HG02610 (cell line): Measurements from ENCODE around the gene SMIM45.

Experiments
- ATAC-seq: cut with Tn5 transposase; IDR thresholded peaks from one replicate; pipeline ENCODE4 v1.9.1; 2021; ENCODE audit warnings: mild to moderate bottlenecking, moderate library complexity; ENCODE audit not compliant: unreplicated experiment

SMIM45 gene

DNA sequence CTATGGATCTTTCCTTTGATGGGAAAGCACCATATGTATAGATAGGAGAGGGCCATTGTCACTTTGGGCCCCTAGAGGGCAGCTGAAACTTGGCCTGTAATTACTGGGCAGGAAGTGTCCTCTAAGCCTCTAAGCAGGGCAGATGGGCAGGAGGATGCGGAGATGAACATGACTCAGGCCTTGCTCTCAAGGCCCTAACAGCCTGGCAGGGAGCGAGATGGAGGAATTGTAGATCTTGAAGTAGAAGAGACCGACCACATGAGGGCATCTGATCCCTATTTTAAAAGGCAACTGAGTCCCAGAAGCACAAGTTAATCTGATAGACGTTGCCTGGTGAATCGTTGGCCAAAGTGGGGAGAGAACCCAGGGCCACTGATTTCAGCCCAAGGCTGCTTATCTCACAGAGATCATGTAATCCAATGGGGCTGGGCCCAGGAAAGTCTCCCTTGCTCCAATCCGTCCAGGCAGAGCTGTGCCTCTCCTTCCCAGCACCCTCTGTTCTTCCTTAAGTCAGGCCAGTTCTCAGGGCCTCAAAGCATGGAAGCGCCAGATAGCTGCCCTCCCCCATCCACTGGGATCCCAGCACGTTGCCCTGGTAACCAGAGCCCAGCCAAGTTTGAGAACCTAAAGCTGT lies 14.8 kb downstream of the SMIM45 start:
- ATAC-seq: no peak

DNA sequence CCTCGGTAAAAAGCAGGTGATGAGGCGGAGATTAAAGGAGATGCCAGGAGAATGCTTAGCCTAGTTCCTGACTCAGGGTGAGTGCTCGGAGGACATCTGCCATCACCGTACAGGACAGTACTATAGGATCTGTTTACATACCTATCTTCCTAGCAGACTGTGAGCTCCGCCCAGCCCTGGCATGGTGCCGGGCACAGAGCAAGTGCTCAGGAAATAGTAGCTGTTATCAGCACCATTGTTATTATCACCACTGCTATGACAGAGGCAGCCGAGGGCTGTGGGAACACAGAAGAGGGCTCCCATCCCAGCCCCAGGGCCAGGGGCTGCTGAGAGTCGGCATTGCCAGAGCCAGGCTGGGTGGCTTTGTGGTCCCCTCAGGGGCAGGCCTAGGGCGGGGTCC lies 16.7 kb downstream of the SMIM45 start:
- ATAC-seq: no peak

DNA sequence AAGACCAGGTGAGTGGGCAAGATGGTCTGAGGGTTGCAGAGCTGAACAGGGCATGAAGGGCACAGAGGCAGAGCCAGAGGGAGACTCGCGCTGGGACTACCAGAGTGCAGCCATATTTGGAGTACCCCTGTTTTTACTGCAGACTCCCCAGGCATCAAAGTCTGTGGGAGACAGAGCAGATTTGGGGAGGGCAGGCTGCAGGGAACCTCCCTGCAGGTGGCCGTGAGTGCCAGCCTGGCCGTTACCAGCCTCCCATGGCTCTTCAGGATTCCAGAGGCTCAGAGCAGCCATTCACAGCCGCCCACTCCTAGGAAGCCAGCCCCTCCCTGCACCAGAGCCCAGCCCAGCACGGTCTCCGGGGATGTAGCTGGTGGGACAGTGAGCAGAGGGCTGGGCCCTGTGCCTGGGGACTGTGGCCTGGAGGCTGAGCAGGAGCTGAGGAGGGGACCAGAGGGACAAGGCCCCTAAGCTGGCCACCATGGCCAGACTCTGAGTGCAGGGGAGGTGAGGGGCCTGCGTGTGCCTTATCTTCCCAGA lies 17.2 kb downstream of the SMIM45 start, which contains the start of gene SEPTIN3:
SEPTIN3 (plus strand) TSS at position 334 of the 537 bp plus-strand sequence. CDS start 2,050 bp downstream, outside the sequence.
- no peak for ATAC-seq

DNA sequence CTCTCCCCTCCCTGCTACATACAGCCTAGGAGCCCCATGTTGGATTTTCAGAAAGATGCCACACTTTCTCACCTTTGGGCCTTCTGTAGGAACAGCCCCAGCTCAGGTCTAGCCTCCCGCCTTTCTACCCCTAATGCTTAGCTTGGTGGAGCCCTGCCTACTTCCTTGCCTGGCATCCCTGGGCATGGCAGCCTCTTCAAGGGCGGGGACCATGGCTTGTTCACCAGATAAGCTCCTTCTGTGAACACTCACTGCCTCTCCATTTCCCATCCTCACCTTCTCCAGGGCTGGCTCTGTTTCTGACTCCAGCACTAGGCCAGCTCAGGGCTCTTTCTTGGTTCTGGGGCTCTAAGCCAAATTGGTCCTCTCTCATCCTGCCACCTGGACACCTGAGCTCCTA lies 18.7 kb downstream of the SMIM45 start:
- no peak for ATAC-seq

DNA sequence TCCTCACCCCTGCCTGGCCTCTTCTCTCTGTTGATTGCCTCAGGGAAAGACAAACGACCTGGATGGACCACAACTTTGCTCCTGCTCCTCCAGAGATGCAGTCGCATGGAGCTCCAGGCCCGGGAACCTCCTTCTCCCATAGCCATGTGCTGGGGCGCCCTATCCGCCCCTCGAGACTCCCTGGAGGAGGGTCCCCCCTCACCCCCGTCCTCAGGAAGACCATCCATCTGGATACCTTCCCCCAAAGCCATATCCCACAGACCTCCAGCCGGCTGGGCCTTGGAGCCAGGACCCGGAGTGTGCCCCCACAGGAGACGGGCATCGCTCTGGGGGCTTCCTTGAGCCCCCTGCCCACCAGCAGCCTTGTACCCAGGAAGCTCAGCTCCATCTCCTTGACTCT lies 19.5 kb downstream of the SMIM45 start:
- no peak for ATAC-seq

DNA sequence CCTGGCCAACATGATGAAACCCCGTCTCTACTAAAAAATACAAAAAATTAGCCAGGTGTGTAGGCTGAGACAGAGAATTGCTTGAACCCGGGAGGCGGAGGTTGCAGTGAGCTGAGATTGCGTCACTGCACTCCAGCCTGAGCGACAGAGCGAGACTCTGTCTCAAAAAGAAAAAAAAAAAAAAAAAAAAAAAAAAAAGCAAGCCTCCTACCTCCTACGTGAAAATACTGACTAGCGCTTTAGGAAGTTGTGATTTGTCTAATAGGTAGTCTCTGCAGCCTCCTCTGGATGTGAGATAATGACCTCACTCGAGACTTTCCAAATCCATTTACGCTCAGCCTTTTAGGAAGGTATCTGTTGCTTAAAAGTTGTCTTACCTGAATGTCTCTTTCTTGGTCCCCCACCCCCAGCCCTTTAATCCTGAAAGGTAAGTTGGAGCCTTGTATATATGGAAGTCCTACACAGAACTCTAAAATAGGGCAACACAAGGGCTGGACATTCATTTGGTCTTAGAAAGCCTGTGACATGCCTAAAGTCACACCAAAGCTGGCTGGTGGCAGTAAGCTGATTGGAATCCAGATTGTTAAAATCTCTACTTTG lies 22.8 kb downstream of the SMIM45 start:
- ATAC-seq: no peak

DNA sequence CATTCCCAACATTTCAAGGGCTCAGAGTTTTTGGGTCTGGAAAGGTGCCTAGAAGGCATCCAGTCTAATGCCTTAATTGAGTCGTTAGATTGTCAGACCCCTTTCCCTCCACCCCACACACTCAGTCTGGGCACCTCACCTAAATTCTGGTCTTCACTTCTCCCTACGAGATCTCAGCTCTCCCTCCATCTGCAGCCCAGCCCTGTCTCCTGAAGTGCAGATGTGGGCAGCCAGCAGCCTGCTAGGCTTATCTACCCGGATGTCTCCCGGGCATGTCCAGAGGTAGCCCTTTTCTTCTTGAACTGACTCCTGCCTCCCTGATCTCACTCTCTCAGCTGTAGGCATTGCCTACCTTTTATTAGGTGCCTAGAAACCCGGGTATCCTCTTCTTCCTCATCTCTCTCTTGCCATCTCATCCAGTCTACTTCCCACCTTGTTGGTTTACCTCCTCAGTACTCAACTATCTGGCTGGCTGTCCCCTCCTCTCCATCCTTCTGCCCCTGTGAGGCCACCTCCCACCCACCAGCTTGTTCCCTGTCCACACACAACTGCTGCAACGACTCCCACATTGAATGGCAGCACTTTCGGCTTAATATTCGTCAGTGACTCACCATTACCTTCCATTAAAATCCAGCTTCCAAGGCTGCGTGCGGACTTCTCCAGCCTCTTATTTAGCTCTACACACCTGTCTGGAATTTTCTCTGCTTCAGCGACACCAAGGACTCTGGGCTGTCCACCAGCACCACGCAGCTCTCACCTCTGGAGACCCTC lies 23.5 kb downstream of the SMIM45 start:
- no peak for ATAC-seq

DNA sequence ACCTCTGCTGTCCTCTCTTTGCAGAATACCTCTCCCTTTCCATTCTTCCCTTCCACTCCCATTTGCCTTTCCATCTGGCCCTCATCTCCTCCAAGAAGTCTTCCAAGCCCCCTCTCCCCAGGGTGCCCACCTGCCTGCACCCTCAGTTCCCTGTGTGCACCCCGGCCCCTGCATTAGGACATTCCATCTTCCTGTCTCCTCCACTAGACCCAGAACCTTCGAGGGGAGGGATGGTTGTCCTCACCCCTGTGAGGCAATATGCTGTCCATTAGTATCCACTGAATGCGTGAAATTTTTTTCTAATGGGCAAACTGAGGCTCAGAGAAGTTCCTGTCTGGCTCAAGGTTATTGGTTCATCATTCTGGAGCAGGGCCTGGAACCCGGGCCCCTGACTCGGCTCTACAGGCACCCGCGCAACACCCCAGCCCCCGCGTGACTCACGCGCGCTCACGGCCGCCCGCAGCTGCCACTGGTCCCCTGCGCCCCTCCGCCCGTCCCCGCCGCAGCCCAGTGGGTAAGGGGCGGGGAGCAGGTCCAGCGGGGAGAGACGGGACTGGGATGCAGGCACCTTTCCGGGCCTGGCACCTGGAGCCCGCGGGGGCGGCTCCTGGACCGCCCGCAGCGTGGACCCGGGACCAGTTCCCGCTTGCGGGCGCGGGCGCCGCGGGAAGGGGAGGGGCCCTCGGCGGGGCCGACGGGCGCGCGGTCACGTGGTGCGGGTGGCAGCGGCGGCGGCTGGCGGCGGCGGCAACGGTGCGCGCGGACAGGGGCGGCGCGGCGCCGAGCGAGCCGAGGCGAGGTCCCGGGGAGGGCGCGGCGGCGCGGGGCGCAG lies 24.3 kb downstream of the SMIM45 start:
- ATAC-seq: no peak

DNA sequence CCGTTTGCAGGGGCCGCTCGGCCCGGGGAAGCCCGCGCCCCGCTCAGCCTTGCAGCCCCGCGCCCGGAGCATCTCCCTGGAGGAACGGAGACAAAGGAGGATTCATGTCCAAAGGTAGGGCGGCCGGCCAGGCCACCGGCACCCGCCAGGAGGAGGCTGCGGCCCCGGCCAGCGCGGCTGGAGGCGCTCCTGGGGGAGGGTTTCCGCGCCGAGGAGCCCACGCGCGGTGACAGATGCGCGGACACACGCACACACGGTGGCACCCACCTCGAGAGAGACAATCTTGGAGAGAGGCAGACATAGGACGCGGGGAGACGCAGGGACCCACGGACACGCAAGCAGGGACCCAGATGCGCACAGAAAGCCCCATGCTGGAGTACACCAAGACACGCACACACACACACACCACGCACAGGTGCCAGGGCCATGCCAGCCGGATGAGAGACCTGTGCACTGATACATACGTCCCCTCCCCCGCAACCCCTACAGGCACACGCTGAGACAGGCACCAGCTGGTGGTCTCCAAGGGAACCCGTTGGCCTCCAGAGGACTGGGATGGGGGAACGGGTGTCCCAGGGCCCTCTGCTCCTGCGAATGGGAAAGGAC lies 25.1 kb downstream of the SMIM45 start:
- no peak for ATAC-seq

DNA sequence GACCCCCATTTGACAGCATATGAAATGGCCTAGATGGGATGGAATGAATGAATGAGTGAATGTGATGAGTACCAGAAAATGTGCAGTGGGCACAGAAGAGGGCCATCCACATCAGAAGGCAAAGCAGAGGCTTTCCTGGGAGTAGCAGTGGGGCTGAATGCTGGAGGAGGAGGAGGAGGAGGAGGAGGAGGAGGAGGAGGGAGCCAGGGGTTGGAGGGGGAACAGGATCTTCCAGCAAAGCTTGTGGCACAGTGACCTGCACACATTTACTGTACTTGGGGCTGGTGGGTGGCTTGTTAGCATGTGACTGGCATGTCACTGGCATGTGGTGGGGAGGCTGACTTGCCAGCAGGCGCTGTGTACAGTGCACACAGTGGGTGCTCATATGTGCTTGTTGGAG lies 26.8 kb downstream of the SMIM45 start:
- ATAC-seq: no peak

DNA sequence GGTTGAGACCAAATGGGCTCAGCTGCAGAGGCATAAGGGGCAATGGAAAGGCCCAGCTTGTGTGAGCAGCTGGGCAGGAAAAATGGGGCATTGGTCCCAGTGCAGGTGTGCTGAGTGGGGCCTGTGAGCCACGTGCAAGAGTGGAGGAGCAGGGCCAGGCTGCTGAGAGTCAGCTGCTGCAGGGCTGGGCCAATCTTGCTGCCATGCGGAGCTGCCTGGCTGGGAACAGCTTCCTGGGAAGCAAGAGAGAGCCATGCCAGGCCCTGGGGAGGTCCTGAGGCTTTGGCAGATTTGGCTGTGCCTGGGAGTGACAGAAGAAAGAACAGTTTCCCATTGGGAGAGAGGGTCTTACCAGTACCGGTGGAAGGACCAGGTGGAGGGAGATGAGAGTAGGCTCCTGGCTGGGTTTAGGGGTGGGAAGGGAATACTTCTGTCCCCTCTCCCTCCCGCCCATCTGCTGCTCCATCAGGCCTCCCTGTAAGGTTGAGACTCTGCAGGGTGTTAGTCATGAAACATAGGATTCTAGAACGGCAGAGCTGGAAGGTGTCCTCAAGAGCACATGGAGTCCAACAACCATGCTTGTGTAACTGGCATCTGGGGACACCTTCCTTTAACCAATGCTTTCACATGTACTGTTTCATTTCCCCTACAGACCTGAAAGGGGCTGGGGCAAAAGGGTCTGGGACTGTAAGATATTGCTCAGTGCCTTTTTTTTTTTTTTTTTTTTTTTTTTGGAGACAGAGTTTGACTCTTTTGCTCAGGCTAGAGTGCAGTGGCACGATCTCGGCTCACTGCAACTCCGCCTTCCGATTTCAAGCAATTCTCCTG lies 27.7 kb downstream of the SMIM45 start:
- no peak for ATAC-seq

DNA sequence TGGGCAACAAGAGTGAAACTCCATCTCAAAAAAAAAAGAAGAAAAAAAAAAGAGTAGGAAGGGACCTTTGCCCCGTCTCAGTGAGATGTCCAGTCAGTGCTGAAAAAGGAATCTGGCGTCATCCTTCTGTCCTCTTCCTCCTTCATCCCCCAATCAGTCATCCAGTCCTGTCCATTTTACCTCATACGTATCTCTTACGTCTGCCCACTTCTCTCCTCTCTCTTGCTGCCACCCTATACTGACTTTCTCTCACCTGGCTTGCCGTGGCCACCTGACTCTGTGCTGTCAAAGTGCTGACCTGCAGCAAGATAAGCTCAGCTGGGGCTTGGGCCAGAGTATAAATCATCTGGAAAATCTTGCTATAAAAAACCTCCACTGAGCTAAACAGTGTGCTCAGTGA lies 30.9 kb downstream of the SMIM45 start:
- no peak for ATAC-seq

DNA sequence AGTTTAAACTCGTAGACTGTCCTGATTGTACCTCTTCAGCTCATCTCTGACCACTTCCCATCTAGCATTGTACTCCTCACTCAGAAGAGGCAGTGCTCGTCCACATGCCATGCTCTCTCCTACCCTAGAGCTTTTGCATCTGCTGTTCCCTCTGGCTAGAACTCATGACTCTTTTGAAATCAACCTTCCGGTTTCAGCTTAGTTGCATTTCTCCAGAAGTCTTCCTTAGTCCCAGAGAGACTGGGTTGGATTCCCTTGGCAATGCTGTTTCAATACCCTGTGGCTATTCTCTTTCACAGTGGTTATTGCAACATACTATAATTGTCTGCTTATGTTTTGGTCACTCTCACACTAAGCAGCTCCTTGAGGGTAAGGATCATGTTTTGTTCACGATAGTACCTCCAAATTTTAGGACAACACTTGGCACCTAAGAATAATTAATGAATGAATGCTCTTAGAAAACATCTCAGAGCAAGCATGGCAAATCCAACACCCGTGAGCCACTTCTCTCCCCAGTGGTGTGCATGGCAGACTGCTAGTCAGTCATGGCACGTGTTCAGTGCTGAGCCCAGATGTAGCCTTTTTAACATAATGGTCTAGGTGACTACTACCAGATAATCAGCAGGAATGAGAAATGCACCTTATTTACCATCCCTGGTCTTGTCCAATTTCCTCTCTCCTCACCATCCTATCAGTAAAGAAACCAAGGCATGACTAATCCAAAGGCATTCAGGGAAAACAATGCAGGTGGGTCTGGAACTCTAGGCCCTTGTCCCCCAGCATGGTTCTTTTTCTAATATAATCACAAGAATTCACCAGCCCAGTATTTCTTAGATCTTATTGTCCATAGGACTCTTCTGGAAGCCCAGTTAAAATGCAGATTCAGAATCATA lies 31.8 kb downstream of the SMIM45 start:
- no peak for ATAC-seq

DNA sequence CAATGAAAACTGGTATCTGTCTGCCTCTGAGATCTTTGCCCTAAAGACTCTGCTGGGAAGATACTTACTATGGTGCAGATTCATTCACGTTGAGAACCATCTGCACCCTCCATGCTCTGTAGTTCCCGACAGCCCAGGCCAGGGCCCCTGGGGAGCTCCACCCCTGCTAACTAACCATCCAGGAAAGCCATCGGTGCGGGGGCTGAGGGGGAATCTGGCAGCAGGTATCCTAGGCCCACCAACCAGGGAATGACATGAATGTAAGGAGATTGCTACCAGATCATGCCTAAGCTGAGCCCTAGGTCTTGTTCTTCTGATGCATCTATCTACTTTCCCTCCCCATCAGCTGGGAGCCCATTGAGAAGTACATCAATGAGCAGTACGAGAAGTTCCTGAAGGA lies 35.3 kb downstream of the SMIM45 start:
- ATAC-seq: no peak

DNA sequence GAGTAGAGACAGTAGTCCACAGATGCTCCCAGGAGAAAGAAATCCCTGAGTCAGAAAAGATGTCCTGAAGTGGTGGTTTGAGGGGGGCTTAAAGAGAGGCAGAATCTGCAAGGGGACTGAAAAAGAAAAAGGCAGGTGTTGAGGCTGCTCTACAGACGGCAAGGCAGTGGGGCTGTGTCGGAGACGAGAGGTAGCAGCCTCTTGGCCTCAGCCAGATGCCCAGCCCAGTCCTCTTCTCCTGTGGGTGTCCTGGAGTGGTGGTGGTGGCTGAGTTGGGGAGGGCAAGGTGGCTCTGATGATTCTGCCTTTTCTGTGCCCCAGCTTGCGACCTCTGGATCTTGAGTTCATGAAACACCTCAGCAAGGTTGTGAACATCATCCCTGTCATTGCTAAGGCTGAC lies 37.3 kb downstream of the SMIM45 start:
- ATAC-seq: no peak

DNA sequence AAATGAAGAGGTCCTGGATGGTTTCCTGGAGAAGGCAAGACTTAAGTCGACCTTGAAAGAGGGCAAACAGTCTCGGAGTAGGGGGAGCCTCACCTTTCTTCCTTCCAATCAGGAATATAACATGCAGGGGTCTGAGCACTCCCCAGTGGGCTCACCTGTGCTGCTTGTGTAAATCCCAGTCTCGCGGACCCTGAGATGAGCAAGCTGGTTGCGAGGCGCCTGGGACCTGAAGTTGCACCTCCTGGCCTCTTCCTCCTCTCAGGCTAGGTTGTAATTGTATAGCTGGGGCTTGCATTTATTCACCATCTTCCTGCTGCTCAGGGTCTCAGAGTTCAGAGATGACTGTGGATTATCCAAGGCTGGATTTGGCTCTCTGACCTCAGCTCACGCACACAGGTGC lies 39.2 kb downstream of the SMIM45 start:
- no peak for ATAC-seq

DNA sequence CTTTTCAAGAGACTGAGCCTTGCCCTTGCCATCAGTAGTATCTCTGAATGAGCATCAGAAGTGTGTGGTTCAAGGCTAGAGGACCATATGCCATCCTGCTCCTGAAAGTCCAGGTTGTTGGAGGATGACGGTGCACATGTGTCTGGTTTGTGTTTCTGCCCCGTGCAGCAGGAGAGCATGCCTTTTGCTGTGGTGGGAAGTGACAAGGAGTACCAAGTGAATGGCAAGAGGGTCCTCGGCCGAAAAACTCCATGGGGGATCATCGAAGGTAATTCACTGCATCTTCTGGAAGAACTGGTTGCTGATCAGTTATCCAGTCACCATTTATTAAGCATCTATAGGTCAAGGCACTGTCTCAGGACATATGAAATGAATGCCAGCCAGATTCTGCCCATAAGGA lies 40.5 kb downstream of the SMIM45 start:
- no peak for ATAC-seq

DNA sequence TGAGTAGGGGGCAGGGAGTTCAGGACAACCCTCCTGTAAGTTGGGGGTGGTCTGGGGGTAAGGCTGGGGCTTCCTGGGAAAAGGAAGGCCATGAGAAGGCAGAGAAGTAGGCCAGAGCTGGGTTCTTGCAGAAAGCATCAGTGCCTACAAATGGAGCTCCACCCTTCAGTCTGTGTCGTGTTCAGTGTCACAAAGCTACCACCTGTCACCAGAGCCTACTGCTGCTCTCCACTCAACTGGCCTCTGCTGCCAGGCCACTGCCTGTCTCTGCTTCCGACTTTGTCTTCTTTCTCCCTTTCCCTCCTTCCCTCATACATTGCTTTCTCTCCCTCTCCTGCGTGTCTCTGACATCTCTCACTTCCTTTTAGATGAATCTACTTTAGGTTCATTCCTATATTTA lies 43.3 kb downstream of the SMIM45 start:
- ATAC-seq: no peak

DNA sequence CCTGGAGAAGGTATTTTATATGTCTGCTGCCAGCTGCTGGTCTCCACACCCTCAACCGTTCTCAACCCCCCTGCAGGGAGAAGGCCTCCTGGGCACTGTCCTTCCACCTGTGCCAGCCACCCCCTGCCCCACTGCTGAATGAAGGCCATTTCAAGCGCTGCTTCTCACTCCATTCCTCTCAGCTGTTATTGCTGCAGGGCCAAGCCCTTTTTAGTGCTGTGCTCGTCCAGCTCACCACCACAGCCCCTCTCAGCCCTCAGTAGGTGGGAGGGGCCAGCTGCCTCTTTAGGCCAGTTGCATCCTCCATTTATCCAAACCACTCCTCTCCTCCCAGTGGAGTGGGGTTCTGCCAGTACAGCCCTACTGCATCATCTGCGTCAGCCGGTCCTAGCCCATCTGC lies 44.9 kb downstream of the SMIM45 start:
- no peak for ATAC-seq
